GF-D8 (cell line): ENCODE data around the gene ARF1.
A peak's percentile ranks its signal among the peaks of the same experiment; 100 is the strongest.

Experiments
- DNase-seq: peaks from one replicate; lab custom pipeline; 2025; lab: John Stamatoyannopoulos, UW

ARF1 gene

GRCh38 chr1:228122921-228123441, 40.5 kb downstream of the ARF1 start:
- no peak for DNase-seq

GRCh38 chr1:228123505-228123904, 41.0 kb downstream of the ARF1 start:
- DNase-seq, result no peak

- DNase-seq, result no peak
Measured at GRCh38 chr1:228125185-228125584, 42.7 kb downstream of the ARF1 start.

GRCh38 chr1:228131766-228132165, 49.3 kb downstream of the ARF1 start:
- no peak for DNase-seq

- DNase-seq, result no peak
Measured at GRCh38 chr1:228134591-228134990, 52.1 kb downstream of the ARF1 start.

GRCh38 chr1:228136901-228137300, 54.4 kb downstream of the ARF1 start:
- no peak for DNase-seq

- no peak for DNase-seq
Measured at GRCh38 chr1:228139406-228139930, 57.0 kb downstream of the ARF1 start.

GRCh38 chr1:228139931-228140723, 57.6 kb downstream of the ARF1 start, which contains the start of gene GUK1:
TSS of gene GUK1 (plus strand) at chr1:228140279. CDS start at chr1:228140303, 24 bp downstream.
- peak; percentile 98 for DNase-seq

- DNase-seq, result no peak
Measured at GRCh38 chr1:228140724-228141225, 58.3 kb downstream of the ARF1 start.

GRCh38 chr1:228141226-228142044, 58.9 kb downstream of the ARF1 start:
- DNase-seq, result peak; percentile 13

- no peak for DNase-seq
Measured at GRCh38 chr1:228142155-228142691, 59.7 kb downstream of the ARF1 start.

- DNase-seq, result no peak
Measured at GRCh38 chr1:228142701-228143136, 60.2 kb downstream of the ARF1 start.

GRCh38 chr1:228143480-228144192, 61.1 kb downstream of the ARF1 start:
- no peak for DNase-seq

- no peak for DNase-seq
Measured at GRCh38 chr1:228144193-228144992, 61.9 kb downstream of the ARF1 start.

- DNase-seq, result no peak
Measured at GRCh38 chr1:228144993-228145343, 62.5 kb downstream of the ARF1 start.

- no peak for DNase-seq
Measured at GRCh38 chr1:228145463-228146416, 63.2 kb downstream of the ARF1 start.

GRCh38 chr1:228146417-228147150, 64.1 kb downstream of the ARF1 start:
- DNase-seq, result no peak

GRCh38 chr1:228147151-228147693, 64.7 kb downstream of the ARF1 start:
- no peak for DNase-seq
